Mammary epithelial cell (primary cell): ENCODE results near the gene PLEKHF1.

Source experiments
- CTCF ChIP-seq, 2 donors: IDR thresholded peaks in 1 of 2; conservative IDR thresholded peaks in 1 of 2; 2 replicates each; pipeline ENCODE4 v1.5.1; 2011 to 2012; ENCODE audit warnings: inconsistent platforms in 2 of 2, low read length in 2 of 2, mild to moderate bottlenecking in 2 of 2, control low read depth in 1 of 2, low read depth in 1 of 2; ENCODE audit not compliant: insufficient read depth in 1 of 2; ENCODE audit errors: extremely low read depth in 1 of 2
- EZH2 ChIP-seq: IDR thresholded peaks from 2 replicates; pipeline ENCODE4 v1.6.1; 2012; ENCODE audit warnings: low read length, inconsistent platforms, borderline replicate concordance

GRCh38 chr19:29645911-29646310 is 19.4 kb upstream of the PLEKHF1 start:
- no peak for TF ChIP-seq CTCF (conservative IDR thresholded peaks at IDR 0.05 in 1 of 2, IDR thresholded peaks at IDR 0.05 in 1 of 2; ENCODE audit: extremely low read depth in 1 of 2, insufficient read depth in 1 of 2, low read depth in 1 of 2, low read length in 2 of 2)
- no peak for TF ChIP-seq EZH2
